HL-60 (cell line): ENCODE measurements around the gene PPARGC1A.

Experiments
- DNase-seq, 2 experiments: peaks; one replicate each; pipeline ENCODE4 v3.0.0-alpha.2; 2010 to 2020; ENCODE audit warnings: low read depth in 1 of 2, low spot score in 1 of 2
- H3K27ac ChIP-seq: fragments of 250-450 bp; sonication (Bioruptor Pico); replicated peaks from 2 replicates; pipeline ENCODE4 v1.5.1; 2020; ENCODE audit warnings: mild to moderate bottlenecking, moderate library complexity
- H3K27me3 ChIP-seq: fragments of 250-450 bp; sonication (Bioruptor Pico); 2 replicates; pipeline ENCODE4 v1.5.1; 2021; ENCODE audit warnings: mild to moderate bottlenecking, moderate library complexity; ENCODE audit not compliant: insufficient read depth, poor library complexity, severe bottlenecking
- H3K4me3 ChIP-seq: replicated peaks from 2 replicates; pipeline ENCODE4 v1.5.1; 2011; ENCODE audit warnings: mild to moderate bottlenecking, control low read depth, low read length; ENCODE audit not compliant: insufficient read depth
- GABPA ChIP-seq: IDR thresholded peaks from 2 replicates; pipeline ENCODE4 v1.6.1; 2012; ENCODE audit warnings: low read depth
- POLR2AphosphoS5 ChIP-seq: IDR thresholded peaks from 2 replicates; pipeline ENCODE4 v1.6.1; 2012; ENCODE audit warnings: low read depth
- SPI1 ChIP-seq: IDR thresholded peaks from 2 replicates; pipeline ENCODE4 v1.6.1; 2012; ENCODE audit warnings: low read depth, mild to moderate bottlenecking, borderline replicate concordance
- TF ChIP-seq, protein P1 (sequence below): IDR thresholded peaks from 2 replicates; pipeline ENCODE4 v1.6.1; 2012; ENCODE audit warnings: low read depth; ENCODE audit not compliant: insufficient replicate concordance
- TF ChIP-seq, protein P2 (sequence below): IDR thresholded peaks from one replicate; pipeline ENCODE4 v1.5.1; 2011; ENCODE audit warnings: low read length, control low read depth, inconsistent platforms; ENCODE audit not compliant: insufficient read depth

Gene PPARGC1A

DNA sequence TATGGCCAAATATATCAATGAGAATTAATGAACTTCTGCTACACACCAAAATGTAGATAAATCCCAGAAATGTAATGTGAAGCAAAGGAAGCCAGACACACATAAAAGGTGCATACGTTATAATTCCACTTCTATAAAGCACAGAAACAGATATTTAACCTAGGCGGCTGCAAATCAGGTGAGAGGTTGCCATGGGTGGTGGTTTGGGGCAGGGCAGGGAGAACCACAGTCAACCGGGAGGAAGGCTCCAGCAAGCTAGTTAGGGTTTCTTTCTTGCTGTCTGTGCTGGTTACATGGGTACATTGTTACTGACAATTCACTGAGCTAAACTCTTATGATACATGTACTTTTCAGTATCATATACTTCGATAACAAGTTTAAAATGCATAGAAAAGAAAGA lies 9.7 kb upstream of the PPARGC1A start:
- TF ChIP-seq, protein P1, sequence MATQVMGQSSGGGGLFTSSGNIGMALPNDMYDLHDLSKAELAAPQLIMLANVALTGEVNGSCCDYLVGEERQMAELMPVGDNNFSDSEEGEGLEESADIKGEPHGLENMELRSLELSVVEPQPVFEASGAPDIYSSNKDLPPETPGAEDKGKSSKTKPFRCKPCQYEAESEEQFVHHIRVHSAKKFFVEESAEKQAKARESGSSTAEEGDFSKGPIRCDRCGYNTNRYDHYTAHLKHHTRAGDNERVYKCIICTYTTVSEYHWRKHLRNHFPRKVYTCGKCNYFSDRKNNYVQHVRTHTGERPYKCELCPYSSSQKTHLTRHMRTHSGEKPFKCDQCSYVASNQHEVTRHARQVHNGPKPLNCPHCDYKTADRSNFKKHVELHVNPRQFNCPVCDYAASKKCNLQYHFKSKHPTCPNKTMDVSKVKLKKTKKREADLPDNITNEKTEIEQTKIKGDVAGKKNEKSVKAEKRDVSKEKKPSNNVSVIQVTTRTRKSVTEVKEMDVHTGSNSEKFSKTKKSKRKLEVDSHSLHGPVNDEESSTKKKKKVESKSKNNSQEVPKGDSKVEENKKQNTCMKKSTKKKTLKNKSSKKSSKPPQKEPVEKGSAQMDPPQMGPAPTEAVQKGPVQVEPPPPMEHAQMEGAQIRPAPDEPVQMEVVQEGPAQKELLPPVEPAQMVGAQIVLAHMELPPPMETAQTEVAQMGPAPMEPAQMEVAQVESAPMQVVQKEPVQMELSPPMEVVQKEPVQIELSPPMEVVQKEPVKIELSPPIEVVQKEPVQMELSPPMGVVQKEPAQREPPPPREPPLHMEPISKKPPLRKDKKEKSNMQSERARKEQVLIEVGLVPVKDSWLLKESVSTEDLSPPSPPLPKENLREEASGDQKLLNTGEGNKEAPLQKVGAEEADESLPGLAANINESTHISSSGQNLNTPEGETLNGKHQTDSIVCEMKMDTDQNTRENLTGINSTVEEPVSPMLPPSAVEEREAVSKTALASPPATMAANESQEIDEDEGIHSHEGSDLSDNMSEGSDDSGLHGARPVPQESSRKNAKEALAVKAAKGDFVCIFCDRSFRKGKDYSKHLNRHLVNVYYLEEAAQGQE = no peak
- no peak for TF ChIP-seq GABPA
- TF ChIP-seq, protein P2, sequence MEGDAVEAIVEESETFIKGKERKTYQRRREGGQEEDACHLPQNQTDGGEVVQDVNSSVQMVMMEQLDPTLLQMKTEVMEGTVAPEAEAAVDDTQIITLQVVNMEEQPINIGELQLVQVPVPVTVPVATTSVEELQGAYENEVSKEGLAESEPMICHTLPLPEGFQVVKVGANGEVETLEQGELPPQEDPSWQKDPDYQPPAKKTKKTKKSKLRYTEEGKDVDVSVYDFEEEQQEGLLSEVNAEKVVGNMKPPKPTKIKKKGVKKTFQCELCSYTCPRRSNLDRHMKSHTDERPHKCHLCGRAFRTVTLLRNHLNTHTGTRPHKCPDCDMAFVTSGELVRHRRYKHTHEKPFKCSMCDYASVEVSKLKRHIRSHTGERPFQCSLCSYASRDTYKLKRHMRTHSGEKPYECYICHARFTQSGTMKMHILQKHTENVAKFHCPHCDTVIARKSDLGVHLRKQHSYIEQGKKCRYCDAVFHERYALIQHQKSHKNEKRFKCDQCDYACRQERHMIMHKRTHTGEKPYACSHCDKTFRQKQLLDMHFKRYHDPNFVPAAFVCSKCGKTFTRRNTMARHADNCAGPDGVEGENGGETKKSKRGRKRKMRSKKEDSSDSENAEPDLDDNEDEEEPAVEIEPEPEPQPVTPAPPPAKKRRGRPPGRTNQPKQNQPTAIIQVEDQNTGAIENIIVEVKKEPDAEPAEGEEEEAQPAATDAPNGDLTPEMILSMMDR = no peak
- no peak for TF ChIP-seq SPI1
- TF ChIP-seq POLR2AphosphoS5 = no peak
- Histone ChIP-seq H3K4me3 (no peak overlapping the region), H3K27ac (no peak overlapping the region), H3K27me3 (no peaks in the 10 kb centered on the region)
- no peak for DNase-seq

DNA sequence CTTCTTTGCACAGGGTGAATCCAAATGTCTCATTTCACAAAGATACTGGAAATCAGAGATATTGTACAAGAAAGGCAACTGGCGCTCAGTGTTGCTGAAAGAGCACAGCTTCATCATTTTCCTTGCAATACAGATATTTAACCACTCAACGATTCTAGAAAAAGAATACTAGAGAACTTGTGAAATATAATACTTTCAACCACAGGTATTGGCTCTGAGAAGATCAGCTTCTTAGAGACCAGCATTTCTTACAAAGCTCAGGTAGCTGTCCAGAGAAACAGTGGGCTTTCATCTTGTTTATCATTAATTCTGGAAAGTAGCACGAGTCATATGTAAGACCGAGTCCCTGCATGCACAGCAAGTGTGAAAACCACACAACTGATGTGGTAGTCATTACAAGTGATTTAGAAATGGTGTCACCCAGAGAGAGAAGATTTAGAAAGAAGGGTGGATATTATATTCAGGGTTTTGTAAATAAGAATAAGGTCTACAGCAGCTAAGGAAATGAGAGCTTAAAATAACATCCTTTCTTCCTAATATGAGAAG lies 7.8 kb upstream of the PPARGC1A start:
- no peak for DNase-seq
- Histone ChIP-seq H3K27ac (no peak overlapping the region), H3K27me3 (no peaks in the 10 kb centered on the region), H3K4me3 (no peak overlapping the region)
- TF ChIP-seq SPI1 (no peak), GABPA (no peak), POLR2AphosphoS5 (no peak)
- TF ChIP-seq, protein P2 = no peak
- TF ChIP-seq, protein P1 = no peak

DNA sequence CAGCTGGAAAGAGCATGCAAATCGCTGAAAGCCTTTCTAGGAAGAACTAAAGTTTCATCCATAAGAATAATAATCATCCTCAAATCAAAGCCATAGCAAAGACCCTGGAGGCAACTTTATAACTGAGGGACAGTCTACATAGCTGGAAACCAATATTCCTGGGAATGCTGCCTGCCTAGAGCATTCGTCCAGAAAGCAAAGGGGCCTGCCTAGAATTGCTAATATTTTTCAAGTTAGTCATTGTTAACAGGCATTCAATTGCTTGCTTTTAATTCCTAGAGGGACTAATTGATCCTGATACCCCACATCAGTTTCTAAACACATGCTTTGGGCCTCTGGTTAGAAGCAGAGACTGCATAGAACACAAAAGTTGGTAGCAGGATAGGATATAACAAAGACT lies 4.2 kb upstream of the PPARGC1A start:
- Histone ChIP-seq H3K27ac (no peak overlapping the region), H3K27me3 (peaks cover 15% of the 10 kb centered on the region), H3K4me3 (no peak overlapping the region)
- DNase-seq = no peak
- TF ChIP-seq SPI1 = no peak
- TF ChIP-seq, protein P1 = no peak
- TF ChIP-seq POLR2AphosphoS5 = no peak
- TF ChIP-seq GABPA = no peak
- TF ChIP-seq, protein P2 = no peak
